Coronary artery (tissue), 2 donors: ENCODE results near the gene MRTFB.

Experiments
- DNase-seq: peaks from one replicate; pipeline ENCODE4 v3.0.0-alpha.2; 2017; ENCODE audit warnings: low spot score
- H3K27ac ChIP-seq, 2 donors: fragments of 200-600 bp; sonication (generic); one replicate each; pipeline ENCODE4 v1.5.1; 2016 to 2019
- H3K4me3 ChIP-seq: fragments of 200-600 bp; sonication (generic); 2 replicates; pipeline ENCODE4 v1.5.1; 2016; ENCODE audit warnings: mild to moderate bottlenecking, moderate library complexity
- CTCF ChIP-seq: fragments of 200-600 bp; sonication (generic); IDR thresholded peaks from one replicate; pipeline ENCODE4 v1.5.1; 2019; ENCODE audit warnings: antibody characterized with exemption

The MRTFB gene

GRCh38 chr16:14225457-14225856 is 154.3 kb downstream of the MRTFB start:
- no peak for TF ChIP-seq CTCF
- H3K4me3 ChIP-seq: no peak overlapping the region
- H3K27ac ChIP-seq: no peak overlapping the region
- DNase-seq: no peak

GRCh38 chr16:14232106-14232864 is 161.2 kb downstream of the MRTFB start:
- TF ChIP-seq CTCF: no peak
- DNase-seq: no peak
- Histone ChIP-seq H3K27ac (peak overlapping the region in 1 of 2 donors; percentile 6), H3K4me3 (peak overlapping the region; percentile 27)

- DNase-seq: no peak
- H3K4me3 ChIP-seq: no peak overlapping the region
- H3K27ac ChIP-seq: no peak overlapping the region
- no peak for TF ChIP-seq CTCF
These were observed 165.3 kb downstream of the MRTFB start for GRCh38 chr16:14236401-14236800.

GRCh38 chr16:14238756-14239155 is 167.6 kb downstream of the MRTFB start:
- TF ChIP-seq CTCF: no peak
- Histone ChIP-seq H3K27ac (no peak overlapping the region), H3K4me3 (no peak overlapping the region)
- no peak for DNase-seq

GRCh38 chr16:14239791-14240190 is 168.7 kb downstream of the MRTFB start:
- DNase-seq: no peak
- TF ChIP-seq CTCF: no peak
- Histone ChIP-seq H3K27ac (no peak overlapping the region), H3K4me3 (no peak overlapping the region)

- no peak for TF ChIP-seq CTCF
- peak overlapping the region; percentile 24 to 52 for H3K27ac ChIP-seq
- no peak overlapping the region for H3K4me3 ChIP-seq
- no peak for DNase-seq
These were observed 169.2 kb downstream of the MRTFB start for GRCh38 chr16:14240219-14240843.

- H3K27ac ChIP-seq: peak overlapping the region; percentile 24 to 52
- TF ChIP-seq CTCF: no peak
These were observed 169.8 kb downstream of the MRTFB start for GRCh38 chr16:14240964-14241363.

More at GRCh38 chr16:14240964-14241363, 169.8 kb downstream of the MRTFB start:
- no peak overlapping the region for H3K4me3 ChIP-seq
- no peak for DNase-seq
